IPS-11a (cell line): ENCODE measurements around the gene TMEM192.
"Not testable (repeated sequence)": the region's sequence is repeated elsewhere in the genome, so short reads cannot be mapped to it uniquely, and the experiment has no call there.

Experiments
- H3K4me3 ChIP-seq: one replicate; pipeline ENCODE4 v1.5.1; 2013; ENCODE audit warnings: low read depth, low read length, control low read depth

TMEM192 gene

GRCh38 chr4:165112368-165113121, at the start of gene TMEM192:
Gene TMEM192 (minus strand): TSS chr4:165112860. CDS start chr4:165112773, 87 bp downstream.
- H3K4me3 ChIP-seq: peak within 1 kb of the TSS; percentile 78

DNA sequence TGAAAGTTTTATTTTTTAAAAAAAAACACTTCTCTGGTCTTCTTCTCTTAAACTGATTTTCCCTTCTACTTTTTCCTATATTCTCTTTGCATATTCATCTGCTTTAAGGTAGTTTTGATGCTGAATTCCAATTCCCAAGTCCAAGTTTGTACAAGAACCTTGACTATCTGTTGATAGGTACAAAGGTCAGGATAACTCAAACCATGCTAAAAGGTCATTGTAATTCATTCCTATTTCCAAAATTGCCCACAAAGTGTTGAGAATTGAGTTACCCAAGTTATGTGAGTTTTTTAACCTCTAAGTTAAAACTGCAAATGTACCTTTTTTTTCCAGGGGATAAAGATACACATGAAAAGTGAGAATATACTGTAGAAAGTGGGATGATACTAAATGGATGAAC, 46.1 kb upstream of the TMEM192 start:
- no peak overlapping the region for H3K4me3 ChIP-seq

DNA sequence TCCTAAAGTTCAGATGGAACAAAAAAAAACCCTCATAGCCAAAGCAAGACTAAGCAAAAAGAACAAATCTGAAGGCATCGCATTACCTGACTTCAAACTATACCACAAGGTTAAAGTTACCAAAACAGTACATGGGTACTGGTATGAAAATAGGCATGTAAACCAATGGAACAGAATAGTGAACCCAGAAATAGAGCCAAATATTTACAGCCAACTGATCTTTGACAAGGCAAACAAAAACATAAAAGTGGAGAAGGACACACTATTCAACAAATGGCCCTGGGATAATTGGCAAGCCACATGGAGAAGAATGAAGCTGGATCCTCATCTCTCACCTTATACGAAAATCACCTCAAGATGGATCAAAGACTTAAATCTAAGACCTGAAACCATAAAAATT, 44.2 kb upstream of the TMEM192 start:
- H3K4me3 ChIP-seq: no peak overlapping the region

- no peak overlapping the region for H3K4me3 ChIP-seq
Observed at GRCh38 chr4:165154482-165154881, 41.8 kb upstream of the TMEM192 start.

DNA sequence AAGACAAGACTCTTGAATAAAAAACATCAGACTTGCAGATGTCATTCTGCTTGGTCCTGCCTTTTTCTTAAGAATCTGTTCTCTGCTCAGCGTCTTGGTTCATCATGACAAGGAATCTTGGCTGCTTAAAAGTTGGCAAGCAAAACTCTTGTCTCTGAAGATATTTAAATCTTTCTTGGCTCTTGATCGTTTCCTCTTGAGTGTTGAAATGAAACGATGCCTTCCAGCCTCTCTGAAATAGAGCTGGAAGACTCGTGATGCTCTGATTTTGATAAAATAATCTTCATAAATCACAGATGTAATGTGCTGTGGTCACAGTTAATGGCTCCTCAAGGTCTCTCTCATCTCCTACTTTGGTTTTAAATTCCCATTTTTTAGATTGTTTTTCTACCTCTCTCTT, 39.9 kb upstream of the TMEM192 start:
- no peak overlapping the region for H3K4me3 ChIP-seq

DNA sequence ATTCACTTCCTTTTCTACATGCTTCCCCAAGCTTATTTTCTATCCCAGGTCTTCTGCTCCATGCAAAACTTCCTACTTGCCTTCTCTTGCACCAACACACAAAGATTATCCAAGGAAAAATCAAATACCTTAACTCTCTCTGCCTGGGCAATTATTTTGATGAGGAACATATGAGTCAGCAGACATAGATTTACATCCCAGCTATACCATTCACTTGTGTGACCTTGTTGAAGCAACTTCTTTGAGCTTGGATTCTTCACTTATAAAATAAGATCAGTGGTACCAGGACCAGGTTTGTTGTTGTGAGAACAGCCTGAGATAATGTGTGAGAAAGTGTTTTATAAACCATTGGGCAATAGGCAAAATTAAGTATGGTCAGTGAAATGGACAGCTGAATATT, 39.1 kb upstream of the TMEM192 start:
- H3K4me3 ChIP-seq: no peak overlapping the region

DNA sequence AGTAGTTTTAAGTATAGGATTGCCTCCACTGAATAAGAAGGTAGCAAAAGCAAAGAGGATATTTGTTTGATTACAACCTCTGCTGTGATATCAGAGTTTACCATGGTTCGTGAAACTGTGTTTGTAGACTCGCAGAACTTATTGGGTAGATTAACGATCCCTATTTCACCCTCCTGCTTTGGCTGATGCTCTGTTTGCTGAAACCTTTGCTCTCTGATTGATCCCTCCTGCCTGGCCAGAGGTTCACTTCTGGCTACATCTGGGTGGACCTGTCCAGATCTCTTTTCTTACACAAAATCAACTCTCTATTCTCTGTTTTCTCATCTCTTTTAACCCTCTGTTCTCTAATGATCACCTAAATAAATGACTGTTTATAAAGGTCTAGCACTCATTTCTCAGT, 37.9 kb upstream of the TMEM192 start:
- no peak overlapping the region for H3K4me3 ChIP-seq

GRCh38 chr4:165138843-165139242, 26.2 kb upstream of the TMEM192 start:
- H3K4me3 ChIP-seq: no peak overlapping the region

GRCh38 chr4:165137205-165137604, 24.5 kb upstream of the TMEM192 start:
- H3K4me3 ChIP-seq: no peak overlapping the region

- H3K4me3 ChIP-seq: no peak overlapping the region
Observed at GRCh38 chr4:165136529-165136928, 23.9 kb upstream of the TMEM192 start.

DNA sequence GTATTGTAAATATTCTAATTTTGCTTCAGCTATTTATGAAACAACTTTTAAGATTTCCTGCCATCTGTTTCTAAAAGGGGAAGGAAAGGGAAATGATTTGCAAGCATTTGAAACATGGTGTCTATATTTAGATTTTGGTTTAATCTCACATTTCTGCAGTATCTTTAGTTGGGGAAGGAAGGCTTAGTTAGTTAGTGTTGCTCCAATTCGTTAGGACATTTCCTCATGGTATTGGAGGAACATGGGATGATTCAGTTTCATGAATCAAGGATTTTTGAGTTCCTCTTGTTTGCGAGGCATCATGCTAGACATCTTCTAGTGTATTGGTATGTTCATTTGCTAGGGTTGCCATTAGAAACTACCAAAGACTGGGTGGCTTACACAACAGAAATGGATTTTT, 20.5 kb upstream of the TMEM192 start:
- no peak overlapping the region for H3K4me3 ChIP-seq

DNA sequence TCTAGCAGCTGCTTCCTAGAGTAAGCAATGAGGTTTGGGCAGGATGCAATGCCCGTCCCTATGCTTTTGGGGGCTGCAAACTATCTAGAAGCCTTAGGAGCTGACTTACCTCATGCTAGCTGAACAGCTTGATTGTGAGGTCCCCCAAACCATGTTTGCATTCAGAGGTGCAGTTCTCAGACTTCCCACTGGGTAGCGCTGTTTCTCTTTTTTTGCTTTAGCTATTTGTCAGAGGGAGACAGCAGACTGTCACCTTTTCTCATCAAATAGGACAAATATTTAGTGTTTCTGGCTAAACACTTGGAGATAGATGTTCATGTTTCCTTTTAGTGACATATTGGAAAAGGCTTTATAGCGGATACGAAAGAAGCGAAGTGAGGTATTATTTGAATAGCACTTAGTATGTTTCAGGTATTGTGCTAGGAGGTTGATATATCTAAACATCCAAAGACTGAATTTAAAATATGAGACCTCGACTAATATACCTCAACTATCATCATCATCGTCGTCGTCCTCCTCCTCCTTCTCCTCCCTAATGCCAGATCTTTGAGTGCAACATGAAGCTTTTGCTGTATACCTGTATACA, 18.7 kb upstream of the TMEM192 start:
- H3K4me3 ChIP-seq: no peak overlapping the region

DNA sequence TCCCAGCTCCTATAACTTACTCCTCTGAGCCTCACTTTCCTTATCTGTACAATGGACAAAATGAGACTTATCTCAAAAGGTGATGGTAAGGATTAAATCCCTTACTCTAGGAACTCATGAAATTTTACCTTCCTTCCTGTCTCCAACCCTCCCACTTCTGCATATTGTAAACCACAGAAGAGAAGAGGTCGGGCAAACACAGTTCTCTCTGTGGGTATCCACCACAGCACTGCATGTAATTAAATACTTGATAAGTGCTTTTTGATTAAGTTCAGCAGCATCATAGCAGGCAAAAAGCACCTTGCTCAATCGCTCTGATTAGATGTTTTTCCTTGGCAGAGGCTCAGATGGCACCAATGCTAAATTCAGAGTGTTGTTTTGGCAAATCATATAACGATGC, 17.3 kb upstream of the TMEM192 start:
- no peak overlapping the region for H3K4me3 ChIP-seq

DNA sequence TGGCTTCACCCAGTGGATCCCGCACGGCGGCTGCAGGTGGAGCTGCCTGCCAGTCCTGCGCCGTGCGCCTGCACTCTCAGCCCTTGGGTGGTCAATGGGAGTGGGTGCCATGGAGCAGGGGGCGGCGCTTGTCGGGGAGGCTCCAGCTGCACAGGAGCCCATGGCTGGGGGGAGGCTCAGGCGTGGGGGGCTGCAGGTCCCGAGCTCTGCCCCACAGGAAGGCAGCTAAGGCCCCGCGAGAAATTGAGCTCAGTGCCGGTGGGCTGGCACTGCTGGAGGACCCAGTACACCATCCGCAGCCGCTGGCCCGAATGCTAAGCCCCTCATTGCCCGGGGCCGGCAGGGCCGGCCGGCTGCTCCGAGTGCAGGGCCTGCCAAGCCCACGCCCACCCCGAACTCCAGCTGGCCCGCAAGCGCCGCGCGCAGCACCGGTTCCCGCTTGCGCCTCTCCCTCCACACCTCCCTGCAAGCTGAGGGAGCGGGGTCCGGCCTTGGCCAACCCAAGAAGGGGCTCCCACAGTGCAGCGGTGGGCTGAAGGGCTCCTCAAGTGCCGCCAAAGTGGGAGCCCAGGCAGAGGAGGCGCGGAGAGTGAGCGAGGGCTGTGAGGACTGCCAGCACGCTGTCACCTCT, 13.3 kb upstream of the TMEM192 start:
- not testable (repeated sequence) for H3K4me3 ChIP-seq

DNA sequence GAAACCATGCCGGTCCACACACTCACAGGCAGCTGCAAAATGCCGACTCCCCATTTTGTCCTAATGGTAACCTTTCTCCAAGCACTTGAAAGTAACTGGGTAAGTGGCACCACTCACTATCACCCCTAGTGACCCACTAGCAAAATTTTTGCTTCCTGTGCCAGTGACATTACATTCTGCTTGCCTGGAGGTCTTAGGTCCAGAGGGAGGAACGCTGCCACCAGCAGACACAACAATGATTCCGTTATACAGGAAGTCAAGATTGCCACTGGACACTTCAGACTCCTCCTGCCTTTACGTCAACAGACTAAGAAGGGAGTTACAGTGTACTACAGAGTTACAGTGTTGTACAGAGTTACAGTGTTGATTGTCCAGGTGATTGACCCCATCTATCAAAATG, 11.8 kb upstream of the TMEM192 start:
- H3K4me3 ChIP-seq: no peak overlapping the region

- no peak overlapping the region for H3K4me3 ChIP-seq
Observed at GRCh38 chr4:165118256-165118909, 5.7 kb upstream of the TMEM192 start.

DNA sequence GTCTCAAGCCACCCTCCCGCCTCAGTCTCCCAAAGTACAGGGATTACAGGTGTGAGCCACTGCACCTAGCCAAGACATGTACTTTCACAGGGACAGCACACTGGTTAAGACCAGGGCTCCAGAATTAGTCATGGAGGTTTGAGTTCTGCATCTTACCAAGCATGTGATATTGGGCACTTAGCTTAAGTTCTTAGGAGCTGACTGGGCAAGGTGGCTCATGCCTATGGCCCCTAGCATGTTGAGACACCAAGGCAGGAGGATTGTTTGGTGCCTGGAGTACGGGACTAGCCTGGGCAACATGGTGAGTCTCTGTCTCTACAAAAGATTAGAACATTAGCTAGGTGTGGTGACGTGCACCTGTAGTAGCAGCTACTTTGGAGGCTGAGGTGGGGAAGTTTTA, 2.6 kb upstream of the TMEM192 start:
- no peak overlapping the region for H3K4me3 ChIP-seq

- H3K4me3 ChIP-seq: peak overlapping the region; percentile 78
Observed at GRCh38 chr4:165111906-165112367, 723 bp downstream of the TMEM192 start.

GRCh38 chr4:165106518-165106917, 6.1 kb downstream of the TMEM192 start:
- no peak overlapping the region for H3K4me3 ChIP-seq

DNA sequence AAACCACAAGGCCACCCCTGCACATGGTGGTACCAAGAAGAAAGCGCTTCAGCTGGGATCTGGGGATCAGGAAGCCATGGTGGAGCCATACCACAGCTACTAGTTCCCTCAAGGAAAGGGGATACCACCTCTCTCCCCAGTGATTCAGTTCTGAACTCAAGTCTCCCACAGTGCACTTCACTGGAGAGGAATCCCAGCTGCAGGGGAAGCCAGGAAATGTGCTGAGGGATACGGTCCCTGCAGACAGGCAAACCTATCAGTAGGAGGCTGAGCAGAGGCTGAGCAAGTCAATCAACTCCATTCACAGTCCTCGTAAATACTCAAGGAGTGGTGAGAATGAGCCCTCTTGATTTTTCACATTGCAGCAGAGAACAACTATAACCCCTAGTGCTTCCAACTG, 11.0 kb downstream of the TMEM192 start:
- no peak overlapping the region for H3K4me3 ChIP-seq

GRCh38 chr4:165096776-165097175, 15.9 kb downstream of the TMEM192 start:
- H3K4me3 ChIP-seq: no peak overlapping the region

DNA sequence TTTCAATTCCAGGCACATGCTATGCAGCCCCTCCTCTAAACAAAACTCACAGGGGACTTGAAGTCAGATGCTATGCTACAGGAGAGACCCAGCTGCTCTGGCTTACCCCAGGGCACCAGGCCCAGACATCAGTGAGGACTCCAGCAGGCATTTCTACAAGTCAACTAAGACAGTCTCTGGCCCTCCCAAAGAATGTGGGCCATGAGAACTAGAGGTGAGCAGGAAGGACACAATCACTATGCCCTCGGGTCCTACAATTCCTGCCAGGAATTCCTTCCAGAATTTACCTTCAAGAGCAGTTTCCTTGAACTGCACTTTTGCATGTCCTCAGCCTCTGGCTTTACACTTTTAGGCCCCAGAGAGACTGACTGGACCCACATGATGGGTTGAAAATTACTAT, 17.4 kb downstream of the TMEM192 start:
- H3K4me3 ChIP-seq: no peak overlapping the region
